GM12878 (cell line): ENCODE results near the gene GUCY1A2. TPM values are rescaled to one million over a fixed set of nuclear protein-coding genes. Genes with fewer than 3 reads are reported as not detected.

Experiments used
- ATAC-seq: fragments of 200-7000 bp; cut with Tn5 transposase; 3 replicates; pipeline ENCODE4 v1.9.1; 2020; ENCODE audit warnings: mild to moderate bottlenecking, moderate library complexity
- BruUV-seq: library from RNA; stranded (reverse); fragments of 400-500 nt; replicated peaks from 2 replicates; lab custom pipeline; 2021; lab: Mats Ljungman, UMichigan
- CTCF ChIA-PET: fragments of 300-600 bp; sonication (Branson Sonifier 250); formaldehyde crosslinking; extraction: SDS; loops from one replicate; lab custom pipeline; 2021; ENCODE audit warnings: inconsistent platforms; lab: Yijun Ruan, JAX
- POLR2A ChIA-PET: fragments of 350-600 bp; formaldehyde crosslinking; extraction: SDS; loops from one replicate; lab custom pipeline; 2021; ENCODE audit warnings: inconsistent platforms; lab: Charles Lee
- RAD21 ChIA-PET: fragments of 300-600 bp; sonication (Branson Sonifier 250); formaldehyde crosslinking; loops from one replicate; lab custom pipeline; 2023; ENCODE audit warnings: antibody characterized with exemption; ENCODE audit not compliant: unreplicated experiment; lab: Charles Lee
- SMC1A ChIA-PET: fragments of 300-600 bp; sonication (Branson Sonifier 250); formaldehyde crosslinking; loops from one replicate; lab custom pipeline; 2023; ENCODE audit not compliant: unreplicated experiment, uncharacterized antibody; lab: Charles Lee
- DNase-seq: peaks from one replicate; pipeline ENCODE4 v3.0.0-alpha.2; 2011; ENCODE audit warnings: low read depth, low spot score
- FAIRE-seq: peaks from 3 replicates; lab custom pipeline; 2011; peaks lifted over from hg19 to GRCh38; lab: Jason Lieb, UNC
- H2AFZ ChIP-seq: 2 replicates; pipeline ENCODE4 v1.6.0; 2011; ENCODE audit warnings: low read depth, low read length, control low read depth; ENCODE audit not compliant: control insufficient read depth
- H3K27ac ChIP-seq: 2 replicates; pipeline ENCODE4 v1.5.1; 2011; ENCODE audit warnings: control low read depth; ENCODE audit not compliant: control insufficient read depth, insufficient read depth
- H3K27me3 ChIP-seq, 2 experiments: replicated peaks in 1 of 2; 2 replicates each; pipeline versions ENCODE4 v1.6.0 to v1.6.1; 2011; ENCODE audit warnings: low read length in 1 of 2; ENCODE audit not compliant: control insufficient read depth in 2 of 2, insufficient read depth in 2 of 2
- H3K36me3 ChIP-seq, 2 experiments: 2 replicates each; pipeline ENCODE4 v1.5.1; 2011; ENCODE audit warnings: low read length in 1 of 2; ENCODE audit not compliant: control insufficient read depth in 2 of 2, insufficient read depth in 2 of 2
- H3K4me1 ChIP-seq: 2 replicates; pipeline ENCODE4 v1.6.1; 2011; ENCODE audit warnings: mild to moderate bottlenecking, low read length, moderate library complexity, mixed read lengths; ENCODE audit not compliant: control insufficient read depth, insufficient read depth
- H3K4me2 ChIP-seq: 2 replicates; pipeline ENCODE4 v1.6.0; 2011; ENCODE audit warnings: control low read depth; ENCODE audit not compliant: control insufficient read depth, insufficient read depth
- H3K4me3 ChIP-seq: fragments of 200-600 bp; sonication (generic); 2 replicates; pipeline ENCODE4 v1.5.1; 2016
- H3K79me2 ChIP-seq: 2 replicates; pipeline ENCODE4 v1.6.0; 2011; ENCODE audit warnings: low read length; ENCODE audit not compliant: control insufficient read depth, insufficient read depth
- H3K9ac ChIP-seq: 2 replicates; pipeline ENCODE4 v1.8.0; 2011; ENCODE audit warnings: low read length, control low read depth, mixed read lengths; ENCODE audit not compliant: control insufficient read depth, insufficient read depth
- H3K9me3 ChIP-seq: replicated peaks from 3 replicates; pipeline ENCODE4 v1.5.1; 2011; ENCODE audit warnings: mild to moderate bottlenecking, low read length; ENCODE audit not compliant: control insufficient read depth, insufficient read depth
- H4K20me1 ChIP-seq: 2 replicates; pipeline ENCODE4 v1.6.0; 2011; ENCODE audit not compliant: control insufficient read depth, insufficient read depth
- BCL11A ChIP-seq: IDR thresholded peaks from 2 replicates; pipeline ENCODE4 v1.6.1; 2011; ENCODE audit warnings: low read depth, low read length
- CREM ChIP-seq: IDR thresholded peaks from 2 replicates; pipeline ENCODE4 v1.6.1; 2014; ENCODE audit warnings: antibody characterized with exemption, low read depth
- EGR1 ChIP-seq, 2 experiments: IDR thresholded peaks; 1 replicate in 1 of 2; 2 replicates in 1 of 2; pipeline ENCODE4 v1.6.1; 2011 to 2012; ENCODE audit warnings: low read depth in 2 of 2, low read length in 2 of 2, borderline replicate concordance in 1 of 2, mild to moderate bottlenecking in 1 of 2, moderate library complexity in 1 of 2
- ESRRA ChIP-seq: IDR thresholded peaks from 2 replicates; pipeline ENCODE4 v1.6.1; 2012; ENCODE audit warnings: mild to moderate bottlenecking, low read length, improper control_type of control experiment
- HDAC6 ChIP-seq: fragments of 200-600 bp; sonication (generic); IDR thresholded peaks from one replicate; pipeline ENCODE4 v1.8.0; 2017; ENCODE audit warnings: antibody characterized with exemption; ENCODE audit not compliant: unreplicated experiment
- KAT2A ChIP-seq: conservative IDR thresholded peaks from 2 replicates; pipeline ENCODE4 v1.6.1; 2011; ENCODE audit warnings: low read depth, low read length; ENCODE audit not compliant: control insufficient read depth
- MTA2 ChIP-seq: fragments of 450-650 bp; IDR thresholded peaks from 2 replicates; pipeline ENCODE4 v1.6.1; 2016; ENCODE audit warnings: low read depth, mild to moderate bottlenecking, moderate library complexity
- POLR2AphosphoS5 ChIP-seq: IDR thresholded peaks from 2 replicates; pipeline ENCODE4 v1.6.1; 2011; ENCODE audit warnings: mild to moderate bottlenecking, low read length, inconsistent platforms
- POU2F2 ChIP-seq: IDR thresholded peaks from 3 replicates; pipeline ENCODE4 v1.6.1; 2011; ENCODE audit warnings: low read depth, mild to moderate bottlenecking, low read length, borderline replicate concordance
- RELA ChIP-seq: fragments of 450-650 bp; IDR thresholded peaks from 2 replicates; pipeline ENCODE4 v1.8.0; 2014; ENCODE audit warnings: borderline replicate concordance; ENCODE audit not compliant: partially characterized antibody
- SIN3A ChIP-seq: IDR thresholded peaks from 2 replicates; pipeline ENCODE4 v1.6.1; 2012; ENCODE audit warnings: low read depth, low read length, improper control_type of control experiment
- ZBTB11 ChIP-seq: fragments of 450-650 bp; formaldehyde crosslinking; IDR thresholded peaks from 2 replicates; pipeline ENCODE4 v1.5.0; 2022; ENCODE audit warnings: mild to moderate bottlenecking, missing genetic modification characterization
- ZNF217 ChIP-seq: fragments of 450-650 bp; IDR thresholded peaks from 2 replicates; pipeline ENCODE4 v1.6.1; 2017; ENCODE audit warnings: antibody characterized with exemption, mild to moderate bottlenecking
- ZZZ3 ChIP-seq: IDR thresholded peaks from 2 replicates; pipeline ENCODE4 v1.6.1; 2011; ENCODE audit warnings: low read depth; ENCODE audit not compliant: control insufficient read depth, insufficient read length
- in situ Hi-C: fragments of 300-500 bp; cut with MboI; formaldehyde crosslinking; loops from 9 replicates; pipeline ENCODE4 v1.14.3; 2018; ENCODE audit warnings: mixed read lengths
- intact Hi-C: fragments of 100-400 bp; cut with micrococcal nuclease; formaldehyde crosslinking; loops from one replicate; pipeline ENCODE4 v1.14.2; 2022; ENCODE audit not compliant: unreplicated experiment
- polyA plus RNA-seq, 11 experiments: library from polyadenylated mRNA; depleted of rRNA in 4 of 11; unstranded in 6 of 11; stranded (reverse) in 5 of 11; fragments of >200 nt; fragmentation: Nextera tagmentation in 4 of 11; fragmentation: Illumina TruSeq in 1 of 11; extraction: Ambion mirVana in 4 of 11; extraction: Trizol in 1 of 11; gene quantifications; 1 replicate in 1 of 11; 2 replicates in 10 of 11; pipeline versions ENCODE4 v1.2.1 to v1.2.3, GENCODE V29; 2011 to 2016; ENCODE audit warnings: inconsistent platforms in 2 of 11, missing spikeins in 2 of 11, low read depth in 1 of 11
- total RNA-seq, 4 experiments: library from RNA; depleted of rRNA in 3 of 4; stranded (reverse); fragments of >200 nt in 3 of 4; fragmentation: Illumina TruSeq in 1 of 4; extraction: Trizol in 1 of 4; gene quantifications; 2 replicates each; pipeline versions ENCODE4 v1.2.1 to v1.2.3, GENCODE V29; 2013 to 2021
- TF ChIP-seq, protein P1 (sequence below): fragments of 450-650 bp; IDR thresholded peaks from 2 replicates; pipeline ENCODE4 v1.6.1; 2014; ENCODE audit warnings: mild to moderate bottlenecking
- TF ChIP-seq, protein P2 (sequence below): IDR thresholded peaks from 2 replicates; pipeline ENCODE4 v1.6.1; 2012; ENCODE audit warnings: low read depth, low read length, improper control_type of control experiment
- TF ChIP-seq, protein P3 (sequence below): fragments of 150-350 bp; IDR thresholded peaks from 2 replicates; pipeline ENCODE4 v1.6.1; 2014; ENCODE audit warnings: mild to moderate bottlenecking, low read depth, low read length

Gene GUCY1A2
- total and polyA plus RNA-seq, 10 of the 15 experiments (the other 5 are each of a cell fraction or from before 2014, with no cell fraction given) = under 0.01 to 0.03 (median under 0.01) TPM; not detected in 4

DNA sequence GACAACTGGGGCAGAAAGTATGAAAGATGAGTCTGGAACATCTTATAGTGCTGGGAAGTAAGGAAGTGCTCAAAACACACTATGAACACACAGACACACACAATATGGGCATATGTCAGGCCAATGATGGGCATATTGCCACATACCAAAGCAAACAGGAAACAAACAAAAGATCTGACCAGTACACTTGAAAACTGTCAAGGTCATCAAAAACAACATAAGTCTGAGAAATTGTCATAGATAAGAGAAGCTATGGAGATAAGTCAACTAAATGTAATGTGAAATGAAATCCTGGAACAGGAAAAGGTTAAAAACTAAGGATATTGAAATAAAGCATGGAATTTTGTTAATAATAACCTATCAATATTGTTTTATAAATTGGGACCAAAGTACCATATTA, 46.4 kb downstream of the GUCY1A2 start:
- no peaks in the 10 kb centered on the region for H4K20me1 ChIP-seq
- RAD21 ChIA-PET = no interaction called here
- no peak overlapping the region for H3K9ac ChIP-seq
- no peak for ATAC-seq
- in situ Hi-C loops = no loop called here
- intact Hi-C loops = no loop called here
- no peak overlapping the region for H3K4me3 ChIP-seq
- no peaks in the 10 kb centered on the region for H3K9me3 ChIP-seq
- H3K27ac ChIP-seq = no peak overlapping the region
- H3K79me2 ChIP-seq = no peaks in the 10 kb centered on the region
- no peak for DNase-seq
- no peak for FAIRE-seq
- BruUV-seq = no TSS peak
- no peak for TF ChIP-seq MTA2
- no peak for TF ChIP-seq POLR2AphosphoS5
- no peak for TF ChIP-seq ESRRA
- no peak for TF ChIP-seq POU2F2
- TF ChIP-seq, protein P1, sequence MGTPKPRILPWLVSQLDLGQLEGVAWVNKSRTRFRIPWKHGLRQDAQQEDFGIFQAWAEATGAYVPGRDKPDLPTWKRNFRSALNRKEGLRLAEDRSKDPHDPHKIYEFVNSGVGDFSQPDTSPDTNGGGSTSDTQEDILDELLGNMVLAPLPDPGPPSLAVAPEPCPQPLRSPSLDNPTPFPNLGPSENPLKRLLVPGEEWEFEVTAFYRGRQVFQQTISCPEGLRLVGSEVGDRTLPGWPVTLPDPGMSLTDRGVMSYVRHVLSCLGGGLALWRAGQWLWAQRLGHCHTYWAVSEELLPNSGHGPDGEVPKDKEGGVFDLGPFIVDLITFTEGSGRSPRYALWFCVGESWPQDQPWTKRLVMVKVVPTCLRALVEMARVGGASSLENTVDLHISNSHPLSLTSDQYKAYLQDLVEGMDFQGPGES = no peak
- no peak for TF ChIP-seq CREM
- TF ChIP-seq, protein P2, sequence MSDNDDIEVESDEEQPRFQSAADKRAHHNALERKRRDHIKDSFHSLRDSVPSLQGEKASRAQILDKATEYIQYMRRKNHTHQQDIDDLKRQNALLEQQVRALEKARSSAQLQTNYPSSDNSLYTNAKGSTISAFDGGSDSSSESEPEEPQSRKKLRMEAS = no peak
- no peak for TF ChIP-seq KAT2A
- TF ChIP-seq ZZZ3 = no peak
- TF ChIP-seq EGR1 (IDR thresholded peaks at IDR 0.05; ENCODE audit: borderline replicate concordance in 1 of 2, low read depth in 2 of 2, low read length in 2 of 2) = no peak
- no peak for TF ChIP-seq HDAC6
- TF ChIP-seq ZBTB11 (CRISPR knock-in tag) = no peak
- no peak for TF ChIP-seq RELA
- TF ChIP-seq ZNF217 = no peak
- TF ChIP-seq BCL11A = no peak
- TF ChIP-seq, protein P3, sequence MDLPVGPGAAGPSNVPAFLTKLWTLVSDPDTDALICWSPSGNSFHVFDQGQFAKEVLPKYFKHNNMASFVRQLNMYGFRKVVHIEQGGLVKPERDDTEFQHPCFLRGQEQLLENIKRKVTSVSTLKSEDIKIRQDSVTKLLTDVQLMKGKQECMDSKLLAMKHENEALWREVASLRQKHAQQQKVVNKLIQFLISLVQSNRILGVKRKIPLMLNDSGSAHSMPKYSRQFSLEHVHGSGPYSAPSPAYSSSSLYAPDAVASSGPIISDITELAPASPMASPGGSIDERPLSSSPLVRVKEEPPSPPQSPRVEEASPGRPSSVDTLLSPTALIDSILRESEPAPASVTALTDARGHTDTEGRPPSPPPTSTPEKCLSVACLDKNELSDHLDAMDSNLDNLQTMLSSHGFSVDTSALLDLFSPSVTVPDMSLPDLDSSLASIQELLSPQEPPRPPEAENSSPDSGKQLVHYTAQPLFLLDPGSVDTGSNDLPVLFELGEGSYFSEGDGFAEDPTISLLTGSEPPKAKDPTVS = no peak
- no peak for TF ChIP-seq SIN3A
- no peak overlapping the region for H3K4me2 ChIP-seq
- CTCF ChIA-PET = interaction anchor here (0.6 kb wide), 1 partner anchor 813 kb away, joined by 4 read pairs; no protein-coding TSS in a partner anchor
- SMC1A ChIA-PET = no interaction called here
- POLR2A ChIA-PET = no interaction called here
- H3K36me3 ChIP-seq = no peaks in the 10 kb centered on the region
- H2AFZ ChIP-seq = no peak overlapping the region
- no peaks in the 10 kb centered on the region for H3K4me1 ChIP-seq
- no peaks in the 10 kb centered on the region for H3K27me3 ChIP-seq
